ENCODE data around the gene OGFR. TPM values are rescaled to one million over a fixed set of nuclear protein-coding genes. Genes with fewer than 3 reads are reported as not detected.

OGFR gene
- total RNA-seq, 1 experiment from 2014 or later, result 80.1 TPM

GRCh38 chr20:62818592-62819493 lies 14.2 kb downstream of the OGFR start:
- intact Hi-C loops (cut with micrococcal nuclease; ENCODE audit: unreplicated experiment), result no loop called here
- H3K36me3 Mint-ChIP-seq (ENCODE audit: insufficient read depth, unreplicated experiment), result peaks cover 21% of the 10 kb centered on the region
- CTCF ChIA-PET, result interaction anchor here (0.6 to 0.8 kb wide), 2 partner anchors 20 to 25 kb away, joined by 3 read pairs; no protein-coding TSS in a partner anchor
- no TSS peak for BruUV-seq (replicated peaks)
- no peak overlapping the region for H3K27ac Mint-ChIP-seq (ENCODE audit: unreplicated experiment)
- H3K4me3 Mint-ChIP-seq (ENCODE audit: low read depth, unreplicated experiment), result no peak overlapping the region
- TF ChIP-seq, protein P1, sequence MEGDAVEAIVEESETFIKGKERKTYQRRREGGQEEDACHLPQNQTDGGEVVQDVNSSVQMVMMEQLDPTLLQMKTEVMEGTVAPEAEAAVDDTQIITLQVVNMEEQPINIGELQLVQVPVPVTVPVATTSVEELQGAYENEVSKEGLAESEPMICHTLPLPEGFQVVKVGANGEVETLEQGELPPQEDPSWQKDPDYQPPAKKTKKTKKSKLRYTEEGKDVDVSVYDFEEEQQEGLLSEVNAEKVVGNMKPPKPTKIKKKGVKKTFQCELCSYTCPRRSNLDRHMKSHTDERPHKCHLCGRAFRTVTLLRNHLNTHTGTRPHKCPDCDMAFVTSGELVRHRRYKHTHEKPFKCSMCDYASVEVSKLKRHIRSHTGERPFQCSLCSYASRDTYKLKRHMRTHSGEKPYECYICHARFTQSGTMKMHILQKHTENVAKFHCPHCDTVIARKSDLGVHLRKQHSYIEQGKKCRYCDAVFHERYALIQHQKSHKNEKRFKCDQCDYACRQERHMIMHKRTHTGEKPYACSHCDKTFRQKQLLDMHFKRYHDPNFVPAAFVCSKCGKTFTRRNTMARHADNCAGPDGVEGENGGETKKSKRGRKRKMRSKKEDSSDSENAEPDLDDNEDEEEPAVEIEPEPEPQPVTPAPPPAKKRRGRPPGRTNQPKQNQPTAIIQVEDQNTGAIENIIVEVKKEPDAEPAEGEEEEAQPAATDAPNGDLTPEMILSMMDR (IDR thresholded peaks at IDR 0.05; ENCODE audit: unreplicated experiment), result no peak
- H3K4me1 Mint-ChIP-seq (ENCODE audit: low read depth, unreplicated experiment), result peaks cover 24% of the 10 kb centered on the region
- peak; percentile 82 for DNase-seq
- H3K9me3 Mint-ChIP-seq (ENCODE audit: low read depth, unreplicated experiment), result no peaks in the 10 kb centered on the region
- peaks cover 23% of the 10 kb centered on the region for H3K27me3 Mint-ChIP-seq (ENCODE audit: unreplicated experiment)

DNA sequence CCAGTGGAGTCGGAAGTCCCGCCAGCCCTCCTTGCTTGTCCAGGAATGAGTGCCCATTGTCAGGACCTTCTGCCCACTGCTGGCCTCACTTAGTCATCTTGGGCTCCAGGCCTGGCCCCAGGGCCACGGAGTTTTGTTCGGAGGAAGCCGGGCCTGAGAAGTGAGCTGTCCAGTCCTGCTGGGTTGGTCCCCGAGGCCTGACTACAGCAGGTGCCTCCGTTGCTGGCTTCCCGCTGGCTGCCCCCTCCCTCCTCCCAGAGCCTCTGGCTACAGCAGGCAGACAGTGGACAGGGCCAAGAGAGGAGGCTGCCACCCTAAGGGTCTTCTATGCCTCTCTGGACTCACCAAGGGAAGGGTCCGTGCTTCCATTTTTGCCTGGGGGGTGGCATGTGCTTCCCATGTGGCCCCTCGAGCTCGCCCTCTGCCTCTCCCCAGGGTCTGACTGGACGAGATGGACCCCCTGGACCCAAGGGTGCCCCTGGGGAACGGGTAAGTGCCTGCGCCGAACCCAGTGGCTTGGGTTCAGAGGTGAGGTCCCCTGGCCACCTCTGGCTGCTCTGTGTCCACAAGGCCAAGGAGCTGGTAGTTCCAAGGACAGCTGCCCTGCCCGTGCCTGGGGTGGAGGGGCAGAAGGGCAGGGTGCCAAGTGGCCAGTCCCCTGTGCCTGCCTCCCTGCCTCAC lies 15.0 kb downstream of the OGFR start:
- TF ChIP-seq, protein P1 (IDR thresholded peaks at IDR 0.05; ENCODE audit: unreplicated experiment), result no peak
- H3K36me3 Mint-ChIP-seq (ENCODE audit: insufficient read depth, unreplicated experiment), result peaks cover 16% of the 10 kb centered on the region
- H3K27ac Mint-ChIP-seq (ENCODE audit: unreplicated experiment), result no peak overlapping the region
- DNase-seq, result peak; percentile 51
- H3K9me3 Mint-ChIP-seq (ENCODE audit: low read depth, unreplicated experiment), result no peaks in the 10 kb centered on the region
- peaks cover 24% of the 10 kb centered on the region for H3K4me1 Mint-ChIP-seq (ENCODE audit: low read depth, unreplicated experiment)
- no peak overlapping the region for H3K4me3 Mint-ChIP-seq (ENCODE audit: low read depth, unreplicated experiment)
- H3K27me3 Mint-ChIP-seq (ENCODE audit: unreplicated experiment), result peaks cover 20% of the 10 kb centered on the region
- BruUV-seq (replicated peaks), result no TSS peak
- CTCF ChIA-PET, result interaction anchor here (0.6 kb wide), 1 partner anchor 203 kb away, joined by 3 read pairs; no protein-coding TSS in a partner anchor
- intact Hi-C loops (cut with micrococcal nuclease; ENCODE audit: unreplicated experiment), result no loop called here

- no peak overlapping the region for H3K27ac Mint-ChIP-seq (ENCODE audit: unreplicated experiment)
- H3K4me1 Mint-ChIP-seq (ENCODE audit: low read depth, unreplicated experiment), result peaks cover 24% of the 10 kb centered on the region
- no peak overlapping the region for H3K4me3 Mint-ChIP-seq (ENCODE audit: low read depth, unreplicated experiment)
- CTCF ChIA-PET, result no interaction called here
- no TSS peak for BruUV-seq (replicated peaks)
- intact Hi-C loops (cut with micrococcal nuclease; ENCODE audit: unreplicated experiment), result no loop called here
- TF ChIP-seq, protein P1 (IDR thresholded peaks at IDR 0.05; ENCODE audit: unreplicated experiment), result no peak
- H3K36me3 Mint-ChIP-seq (ENCODE audit: insufficient read depth, unreplicated experiment), result peaks cover 16% of the 10 kb centered on the region
- DNase-seq, result no peak
- peaks cover 13% of the 10 kb centered on the region for H3K27me3 Mint-ChIP-seq (ENCODE audit: unreplicated experiment)
- no peaks in the 10 kb centered on the region for H3K9me3 Mint-ChIP-seq (ENCODE audit: low read depth, unreplicated experiment)
Measured at GRCh38 chr20:62820208-62820961, 15.8 kb downstream of the OGFR start.

DNA sequence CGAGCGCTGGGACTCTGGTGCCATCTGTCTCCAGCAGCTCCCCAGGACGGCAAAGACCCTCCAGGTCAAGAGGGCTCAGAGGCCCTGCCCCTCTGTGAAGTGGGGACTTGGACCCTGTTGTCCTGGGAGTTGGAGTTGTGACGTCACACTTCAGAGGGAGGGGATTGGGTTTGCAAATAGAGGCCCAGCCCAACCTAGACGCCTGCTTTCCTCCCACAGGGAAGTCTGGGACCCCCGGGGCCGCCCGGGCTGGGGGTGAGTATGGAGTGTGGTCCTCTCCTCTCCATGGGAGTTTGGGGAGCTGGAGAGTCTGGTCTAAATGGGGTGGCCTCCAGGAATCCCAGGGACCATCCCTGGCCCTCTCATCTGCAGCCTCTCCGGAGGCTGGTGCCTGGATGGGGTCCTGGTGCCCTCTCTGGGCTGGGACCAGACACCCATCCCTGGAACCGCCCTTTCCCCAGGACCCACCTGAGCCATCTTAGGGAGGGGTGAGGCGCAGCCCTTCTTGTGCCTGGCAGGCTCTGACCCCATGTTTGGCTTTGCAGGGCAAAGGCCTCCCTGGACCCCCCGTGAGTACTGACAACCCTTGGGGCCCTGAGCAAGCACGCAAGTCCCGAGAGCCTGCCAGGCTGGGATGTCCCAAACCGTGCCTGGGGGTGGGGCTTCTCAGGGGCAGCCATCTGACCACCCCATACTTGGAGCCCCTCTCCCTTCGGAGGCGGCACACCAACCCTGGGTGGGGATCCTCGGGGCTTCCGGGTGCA lies 16.5 kb downstream of the OGFR start:
- no TSS peak for BruUV-seq (replicated peaks)
- Mint-ChIP-seq H3K27me3 (ENCODE audit: unreplicated experiment) (peaks cover 5% of the 10 kb centered on the region), H3K4me3 (ENCODE audit: low read depth, unreplicated experiment) (no peak overlapping the region), H3K27ac (ENCODE audit: unreplicated experiment) (no peak overlapping the region), H3K4me1 (ENCODE audit: low read depth, unreplicated experiment) (peaks cover 24% of the 10 kb centered on the region), H3K9me3 (ENCODE audit: low read depth, unreplicated experiment) (no peaks in the 10 kb centered on the region), H3K36me3 (ENCODE audit: insufficient read depth, unreplicated experiment) (peaks cover 11% of the 10 kb centered on the region)
- intact Hi-C loops (cut with micrococcal nuclease; ENCODE audit: unreplicated experiment), result no loop called here
- CTCF ChIA-PET, result no interaction called here
- TF ChIP-seq, protein P1 (IDR thresholded peaks at IDR 0.05; ENCODE audit: unreplicated experiment), result no peak
- no peak for DNase-seq

Data from Calu3 (cell line).